ENCODE data around the gene IL12RB2.

DNA sequence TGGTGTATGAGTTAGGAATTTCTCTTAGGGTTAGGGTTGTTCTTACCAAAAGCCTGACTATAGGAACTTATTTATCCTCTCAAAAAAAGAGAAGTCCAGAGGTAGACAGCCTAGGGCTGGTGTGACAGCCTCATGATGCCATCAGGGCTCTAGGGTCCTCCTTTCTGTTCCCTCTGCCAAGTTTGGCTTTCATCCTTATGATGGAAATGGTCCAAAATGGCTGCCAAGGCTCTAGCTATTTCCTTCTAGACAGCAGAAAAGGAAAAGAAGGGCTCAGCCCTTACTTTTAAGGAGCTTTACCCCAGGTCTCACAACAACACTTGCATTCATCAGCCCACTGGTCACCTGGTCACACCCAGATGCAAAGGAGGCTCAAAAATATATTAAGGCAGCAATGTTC lies 44.5 kb downstream of the IL12RB2 start:
- TF ChIP-seq GATA2 (IDR thresholded peaks at IDR 0.05; ENCODE audit: low read depth, low read length) (no peak), GATA3 (IDR thresholded peaks at IDR 0.05; ENCODE audit: low read depth, low read length) (no peak)
